Stomach (tissue), 4 donors: ENCODE results near the gene NT5DC1.

ENCODE experiments used
- CTCF ChIP-seq, 7 experiments: fragments of 450-650 bp in 4 of 7; fragments of 200-600 bp in 3 of 7; sonication (generic) in 3 of 7; IDR thresholded peaks; one replicate each; pipeline ENCODE4 v1.5.1; 2016 to 2019; ENCODE audit warnings: antibody characterized with exemption in 7 of 7, control low read depth in 2 of 7, mild to moderate bottlenecking in 1 of 7
- EP300 ChIP-seq: sonication (generic); formaldehyde crosslinking; IDR thresholded peaks from one replicate; pipeline ENCODE4 v1.6.1; 2017; ENCODE audit warnings: antibody characterized with exemption
- POLR2A ChIP-seq, 4 donors: fragments of 450-650 bp; IDR thresholded peaks; one replicate each; pipeline ENCODE4 v1.6.1; 2016; ENCODE audit warnings: antibody characterized with exemption in 4 of 4, control low read depth in 2 of 4, mild to moderate bottlenecking in 1 of 4, moderate library complexity in 1 of 4
- POLR2AphosphoS5 ChIP-seq, 3 donors: sonication (generic); formaldehyde crosslinking; IDR thresholded peaks; one replicate each; pipeline ENCODE4 v1.6.1; 2016; ENCODE audit warnings: antibody characterized with exemption in 3 of 3

- TF ChIP-seq CTCF (IDR thresholded peaks at IDR 0.05) = no peak
- TF ChIP-seq POLR2A (IDR thresholded peaks at IDR 0.05) = no peak
- no peak for TF ChIP-seq EP300
- TF ChIP-seq POLR2AphosphoS5 (IDR thresholded peaks at IDR 0.05) = no peak
Measured at GRCh38 chr6:116271149-116271708, 170.6 kb downstream of the NT5DC1 start.
